H1 (cell line): Measurements from ENCODE around the gene COX10. TPM values are rescaled to one million over a fixed set of nuclear protein-coding genes. Genes with fewer than 3 reads are reported as not detected.

ENCODE experiments used
- CTCF ChIA-PET: fragments of 300-600 bp; sonication (Branson Sonifier 250); formaldehyde crosslinking; loops from one replicate; lab custom pipeline; 2021; ENCODE audit not compliant: partially characterized antibody; lab: Charles Lee
- POLR2A ChIA-PET: fragments of 300-600 bp; sonication (Branson Sonifier 250); formaldehyde crosslinking; loops from one replicate; lab custom pipeline; 2021; ENCODE audit warnings: inconsistent platforms; ENCODE audit not compliant: partially characterized antibody; lab: Charles Lee
- DNase-seq, 2 experiments: peaks; one replicate each; pipeline versions ENCODE4 v3.0.0 to v3.0.0-alpha.2; 2010 to 2022; ENCODE audit warnings: low spot score in 2 of 2, low read depth in 1 of 2, mixed read lengths in 1 of 2
- FAIRE-seq: peaks from 2 replicates; lab custom pipeline; 2011; peaks lifted over from hg19 to GRCh38; lab: Jason Lieb, UNC
- H2AFZ ChIP-seq: 2 replicates; pipeline ENCODE4 v1.8.1; 2012; ENCODE audit warnings: low read length, inconsistent platforms
- H2AK5ac ChIP-seq: 2 replicates; pipeline ENCODE4 v1.6.1; 2013; ENCODE audit warnings: low read depth, low read length
- H2BK120ac ChIP-seq: replicated peaks from 2 replicates; pipeline ENCODE3; 2013; ENCODE audit warnings: low read depth, low read length, inconsistent platforms
- H2BK12ac ChIP-seq: 2 replicates; pipeline ENCODE4 v1.6.1; 2013; ENCODE audit warnings: low read depth, low read length
- H2BK15ac ChIP-seq: 2 replicates; pipeline ENCODE4 v1.6.1; 2013; ENCODE audit warnings: low read length
- H2BK20ac ChIP-seq: 2 replicates; pipeline ENCODE4 v1.6.1; 2013; ENCODE audit warnings: low read length
- H2BK5ac ChIP-seq: 2 replicates; pipeline ENCODE4 v1.6.1; 2013; ENCODE audit warnings: low read depth, low read length
- H3K14ac ChIP-seq: 2 replicates; pipeline ENCODE4 v1.6.1; 2013; ENCODE audit warnings: inconsistent platforms; ENCODE audit not compliant: insufficient read length
- H3K18ac ChIP-seq: 2 replicates; pipeline ENCODE4 v1.6.1; 2013; ENCODE audit warnings: low read length; ENCODE audit errors: extremely low read depth
- H3K23ac ChIP-seq: 2 replicates; pipeline ENCODE4 v1.6.1; 2013; ENCODE audit warnings: inconsistent platforms; ENCODE audit not compliant: insufficient read length
- H3K23me2 ChIP-seq: 2 replicates; pipeline ENCODE4 v1.6.1; 2013; ENCODE audit warnings: low read depth, low read length
- H3K27ac ChIP-seq: 2 replicates; pipeline ENCODE4 v1.6.1; 2011; ENCODE audit warnings: low read depth, low read length, inconsistent platforms
- H3K27me3 ChIP-seq, 4 experiments: replicated peaks in 1 of 4; 1 replicate in 1 of 4; 2 replicates in 3 of 4; pipeline versions ENCODE4 v1.6.1 to v1.8.1; 2011 to 2013; ENCODE audit warnings: low read length in 3 of 4, mild to moderate bottlenecking in 3 of 4, inconsistent platforms in 2 of 4, mixed read lengths in 2 of 4, moderate library complexity in 1 of 4; ENCODE audit not compliant: control insufficient read depth in 3 of 4, insufficient read depth in 3 of 4; ENCODE audit errors: extremely low read depth in 1 of 4
- H3K36me3 ChIP-seq, 4 experiments: 2 replicates each; pipeline versions ENCODE4 v1.6.1 to v1.8.1; 2011 to 2013; ENCODE audit warnings: mild to moderate bottlenecking in 4 of 4, low read length in 3 of 4, moderate library complexity in 2 of 4, control low read depth in 1 of 4, inconsistent platforms in 1 of 4; ENCODE audit not compliant: insufficient read depth in 4 of 4, control insufficient read depth in 2 of 4
- H3K4ac ChIP-seq: replicated peaks from 2 replicates; pipeline ENCODE3; 2013; ENCODE audit warnings: low read length, low read depth, mixed read lengths, inconsistent platforms; ENCODE audit not compliant: insufficient read length
- H3K4me1 ChIP-seq, 4 experiments: replicated peaks in 1 of 4; 1 replicate in 1 of 4; 2 replicates in 3 of 4; pipeline versions ENCODE4 v1.6.1 to v1.8.1; 2011 to 2013; ENCODE audit warnings: low read length in 3 of 4, inconsistent platforms in 2 of 4, mixed read lengths in 1 of 4; ENCODE audit not compliant: insufficient read depth in 4 of 4, control insufficient read depth in 3 of 4
- H3K4me2 ChIP-seq, 2 experiments: 2 replicates each; pipeline versions ENCODE4 v1.6.1 to v1.8.1; 2011 to 2013; ENCODE audit warnings: low read depth in 2 of 2, low read length in 2 of 2, control low read depth in 1 of 2, inconsistent platforms in 1 of 2, mild to moderate bottlenecking in 1 of 2; ENCODE audit not compliant: insufficient read depth in 1 of 2
- H3K4me3 ChIP-seq, 4 experiments: fragments of 200-600, 300-600 bp in 1 of 4; sonication (generic), shearing (Covaris generic), sonication (Bioruptor Twin) in 1 of 4; 2 replicates each; pipeline versions ENCODE4 v1.5.1 to v1.8.1; 2011 to 2016; ENCODE audit warnings: low read length in 4 of 4, low read depth in 3 of 4, control low read depth in 2 of 4, inconsistent platforms in 2 of 4, mild to moderate bottlenecking in 2 of 4, mixed read lengths in 1 of 4, moderate library complexity in 1 of 4; ENCODE audit not compliant: insufficient read depth in 2 of 4; ENCODE audit errors: extremely low read depth in 1 of 4
- H3K56ac ChIP-seq: replicated peaks from 2 replicates; pipeline ENCODE3; 2013; ENCODE audit warnings: low read depth, mild to moderate bottlenecking, mixed read lengths, low read length, inconsistent platforms; ENCODE audit not compliant: insufficient read length
- H3K79me1 ChIP-seq: 2 replicates; pipeline ENCODE4 v1.6.1; 2013; ENCODE audit warnings: low read depth, low read length, control low read depth
- H3K79me2 ChIP-seq, 2 experiments: 2 replicates each; pipeline versions ENCODE4 v1.6.1 to v1.8.1; 2012 to 2013; ENCODE audit warnings: low read length in 2 of 2, mild to moderate bottlenecking in 2 of 2, inconsistent platforms in 1 of 2; ENCODE audit not compliant: insufficient read depth in 2 of 2, control insufficient read depth in 1 of 2
- H3K9ac ChIP-seq, 4 experiments: replicated peaks in 1 of 4; 1 replicate in 1 of 4; 2 replicates in 3 of 4; pipeline versions ENCODE4 v1.6.1 to v1.8.1; 2011 to 2013; ENCODE audit warnings: low read depth in 3 of 4, low read length in 3 of 4, control low read depth in 2 of 4, mild to moderate bottlenecking in 2 of 4, moderate library complexity in 2 of 4, inconsistent platforms in 1 of 4; ENCODE audit errors: extremely low read depth in 1 of 4
- H3K9me3 ChIP-seq, 2 experiments: 2 replicates each; pipeline versions ENCODE4 v1.6.1 to v1.8.1; 2012 to 2013; ENCODE audit warnings: mild to moderate bottlenecking in 2 of 2, moderate library complexity in 2 of 2, control low read depth in 1 of 2, inconsistent platforms in 1 of 2, low read depth in 1 of 2, low read length in 1 of 2, mixed read lengths in 1 of 2; ENCODE audit not compliant: insufficient read depth in 2 of 2
- H4K20me1 ChIP-seq, 2 experiments: replicated peaks in 1 of 2; 2 replicates each; pipeline versions ENCODE3 to v1.8.1; 2011 to 2013; ENCODE audit warnings: inconsistent platforms in 2 of 2, low read length in 2 of 2, mild to moderate bottlenecking in 1 of 2; ENCODE audit not compliant: insufficient read depth in 2 of 2, control insufficient read depth in 1 of 2
- H4K5ac ChIP-seq: 2 replicates; pipeline ENCODE4 v1.6.1; 2013; ENCODE audit warnings: low read length, low read depth, mixed read lengths, inconsistent platforms; ENCODE audit not compliant: insufficient read length
- H4K8ac ChIP-seq: 2 replicates; pipeline ENCODE4 v1.8.0; 2013; ENCODE audit warnings: mild to moderate bottlenecking, moderate library complexity, low read length, inconsistent platforms; ENCODE audit not compliant: insufficient read depth; ENCODE audit errors: extremely low read depth
- H4K91ac ChIP-seq: replicated peaks from 2 replicates; pipeline ENCODE3; 2013; ENCODE audit warnings: low read length, mixed read lengths, inconsistent platforms; ENCODE audit not compliant: insufficient read length
- CBX5 ChIP-seq: fragments of 300-800, 300-1000 bp; sonication (generic); IDR thresholded peaks from 2 replicates; pipeline ENCODE4 v1.7.1; 2016; ENCODE audit warnings: antibody characterized with exemption, low read length, low read depth
- EZH2 ChIP-seq: fragments of 200-600 bp; sonication (generic); IDR thresholded peaks from 2 replicates; pipeline ENCODE4 v1.7.1; 2012; ENCODE audit warnings: low read depth, mild to moderate bottlenecking, moderate library complexity, low read length, inconsistent platforms; ENCODE audit not compliant: severe bottlenecking
- KDM1A ChIP-seq: fragments of 200-600, 300-600 bp; sonication (generic); IDR thresholded peaks from 2 replicates; pipeline ENCODE4 v1.7.1; 2016; ENCODE audit warnings: mild to moderate bottlenecking, low read length, borderline replicate concordance
- POLR2A ChIP-seq, 2 experiments: IDR thresholded peaks; 1 replicate in 1 of 2; 2 replicates in 1 of 2; pipeline ENCODE4 v1.6.1; 2011; ENCODE audit warnings: low read depth in 2 of 2, low read length in 2 of 2, mild to moderate bottlenecking in 2 of 2; ENCODE audit errors: control extremely low read depth in 1 of 2
- TCF12 ChIP-seq: IDR thresholded peaks from 2 replicates; pipeline ENCODE4 v1.6.1; 2011; ENCODE audit warnings: low read depth, mild to moderate bottlenecking, low read length
- WGBS, 2 experiments: shearing (Covaris generic) in 1 of 2; methylation state at CpG; one replicate each; pipeline versions ENCODE4 v1.1.6 to v1.1.7; 2013 to 2015; ENCODE audit warnings: low lambda C conversion rate in 2 of 2, mixed read lengths in 2 of 2, inconsistent platforms in 1 of 2, low coverage in 1 of 2, missing lambda C conversion rate in 1 of 2; ENCODE audit not compliant: insufficient replicate concordance in 2 of 2, insufficient coverage in 1 of 2, insufficient read length in 1 of 2; ENCODE audit errors: extremely low coverage in 1 of 2, missing lambda C conversion rate in 1 of 2; 5-methylcytosine and 5-hydroxymethylcytosine counted together
- polyA plus RNA-seq, 7 experiments: library from polyadenylated mRNA; depleted of rRNA in 3 of 7; stranded (reverse) in 5 of 7; unstranded in 2 of 7; fragments of >200 nt in 5 of 7; fragments of 200-250 nt in 2 of 7; gene quantifications; 1 replicate in 5 of 7; 2 replicates in 1 of 7; 4 replicates in 1 of 7; pipeline versions ENCODE4 v1.2.1 to v1.2.3, GENCODE V29; 2011 to 2013; ENCODE audit warnings: missing spikeins in 2 of 7, mixed read lengths in 2 of 7
- total RNA-seq: library from RNA; stranded (reverse); fragmentation: NEBNext Ultra II Directional; extraction: Animal tissue kit (Norgen Biotek cat#: 25700); gene quantifications from 2 replicates; pipeline ENCODE4 v1.2.1, GENCODE V29; 2021

The COX10 gene
- total and polyA plus RNA-seq, 2 of the 8 experiments (the other 6 are each of a cell fraction or from before 2014, with no cell fraction given): 18.0 to 23.0 TPM

GRCh38 chr17:14149751-14150150 is 80.4 kb downstream of the COX10 start:
- FAIRE-seq (no peak), DNase-seq (no peak)
- Histone ChIP-seq H4K91ac (no peak overlapping the region), H3K4me2 (no peak overlapping the region), H3K4me1 (peaks cover 0 to 2% (median 0%) of the 10 kb centered on the region in 4 experiments; a peak in 1 of 7 replicates), H4K20me1 (no peaks in the 10 kb centered on the region), H3K14ac (no peak overlapping the region), H2BK120ac (no peak overlapping the region), H2AFZ (no peak overlapping the region), H3K79me1 (no peaks in the 10 kb centered on the region), H3K27me3 (no peaks in the 10 kb centered on the region), H3K18ac (no peak overlapping the region), H3K36me3 (no peaks in the 10 kb centered on the region), H2BK5ac (no peak overlapping the region), H3K79me2 (peaks cover 0 to 13% of the 10 kb centered on the region in 2 experiments; a peak in 1 of 4 replicates), H2BK12ac (no peak overlapping the region), H2AK5ac (no peak overlapping the region), H3K4ac (no peak overlapping the region), H2BK15ac (no peak overlapping the region), H3K56ac (no peak overlapping the region), H3K23me2 (no peaks in the 10 kb centered on the region; the same call in 1 of the 2 replicates), H2BK20ac (no peak overlapping the region), H4K5ac (no peak overlapping the region), H3K23ac (no peak overlapping the region), H4K8ac (no peak overlapping the region), H3K27ac (no peak overlapping the region), H3K9me3 (no peaks in the 10 kb centered on the region), H3K9ac (no peak overlapping the region), H3K4me3 (no peak overlapping the region)
- ChIA-PET POLR2A (no interaction called here), CTCF (no interaction called here)
- 85% methylated on average over 5 of the region's 5 CpGs; no CpG with 5 or more reads in 1 of the 2 experiments for WGBS, 2 experiments
- TF ChIP-seq TCF12 (no peak), EZH2 (no peak), KDM1A (no peak), POLR2A (IDR thresholded peaks at IDR 0.05; ENCODE audit: control extremely low read depth in 1 of 2, low read depth in 2 of 2, low read length in 2 of 2) (no peak), CBX5 (no peak)
